HG02623 (cell line): ENCODE data around the gene UFD1.

Experiments used
- ATAC-seq: cut with Tn5 transposase; IDR thresholded peaks from one replicate; pipeline ENCODE4 v1.9.1; 2021; ENCODE audit warnings: moderate library complexity; ENCODE audit not compliant: unreplicated experiment

The UFD1 gene

DNA sequence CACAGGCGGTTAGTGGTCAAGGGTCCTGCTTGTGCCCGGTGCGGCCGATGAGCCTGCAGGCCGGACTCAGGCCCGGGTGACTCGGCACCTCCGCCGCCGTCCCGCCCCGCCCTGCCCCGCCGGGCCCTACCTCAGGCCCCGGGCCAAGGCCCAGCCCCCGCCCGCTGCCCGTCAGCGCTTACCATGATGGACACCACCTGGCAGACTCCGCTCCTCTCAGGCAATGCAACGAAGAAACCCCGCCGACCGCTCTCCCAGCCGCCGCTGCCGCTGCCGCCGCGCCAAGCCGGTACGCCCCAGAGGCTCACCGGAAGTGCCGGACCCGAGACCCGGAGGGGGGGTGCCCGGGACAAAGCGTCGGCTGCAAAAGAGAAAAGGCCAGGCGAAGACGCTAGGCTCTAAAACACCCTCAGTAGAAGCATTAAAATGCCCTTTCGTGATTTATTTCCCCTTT, at the start of gene UFD1:
TSS of gene UFD1 (minus strand) at position 293 of the 454 bp plus-strand sequence. CDS start at position 185, 108 bp downstream.
- ATAC-seq: peak; percentile 38

GRCh38 chr22:19527861-19528417, 48.9 kb upstream of the UFD1 start:
- ATAC-seq: no peak

DNA sequence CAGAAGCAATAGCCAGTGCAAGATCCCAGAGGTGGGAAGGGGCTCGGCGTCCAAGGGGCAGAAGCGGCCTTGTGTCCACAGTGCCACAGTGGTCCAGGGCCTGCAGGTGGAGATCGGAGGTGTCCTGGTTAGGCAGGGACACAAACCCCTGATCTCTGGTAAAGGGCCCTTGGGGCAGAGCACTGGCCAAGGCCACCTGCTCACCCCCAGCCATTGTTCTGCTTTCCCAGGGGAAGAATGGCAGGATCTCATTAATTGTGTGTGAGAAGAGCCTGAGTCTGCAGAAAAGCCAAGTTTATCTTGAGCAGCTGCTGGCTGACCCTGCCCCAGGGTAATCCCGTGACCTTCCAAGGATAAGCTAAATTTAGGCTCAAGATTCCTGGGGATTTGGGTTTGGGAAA, 48.3 kb upstream of the UFD1 start:
- no peak for ATAC-seq

- ATAC-seq: no peak
Observed at GRCh38 chr22:19526702-19527111, 47.7 kb upstream of the UFD1 start.

DNA sequence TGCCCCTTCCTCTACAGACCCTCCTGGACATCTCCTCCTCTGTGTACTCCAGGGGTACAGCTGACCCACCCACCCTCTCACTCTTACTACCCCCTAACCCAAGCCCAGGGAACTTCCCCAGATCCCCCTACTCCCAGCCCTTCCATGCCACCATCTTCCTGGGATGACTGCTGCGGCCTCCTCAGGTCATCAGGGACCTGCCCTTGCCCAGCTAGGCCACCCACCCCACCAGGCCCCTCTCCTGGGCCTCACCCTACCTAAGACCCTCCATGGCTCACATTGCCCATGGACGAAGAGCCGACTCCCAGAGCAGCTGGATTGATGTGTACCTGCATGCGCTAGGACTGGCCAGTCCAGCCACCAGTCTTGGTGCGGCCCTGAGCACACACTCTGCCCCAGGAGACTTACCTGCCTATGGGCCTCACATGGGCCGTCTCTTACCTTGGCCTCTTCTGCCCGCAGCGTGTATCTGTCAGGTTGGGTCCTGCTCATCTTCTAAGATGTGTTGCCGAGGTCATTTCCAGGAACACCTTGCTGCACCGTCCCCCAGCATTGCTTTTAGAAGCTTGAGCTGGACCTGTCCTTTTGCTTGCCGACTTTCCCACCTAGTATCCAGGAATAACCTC, 47.2 kb upstream of the UFD1 start:
- no peak for ATAC-seq

DNA sequence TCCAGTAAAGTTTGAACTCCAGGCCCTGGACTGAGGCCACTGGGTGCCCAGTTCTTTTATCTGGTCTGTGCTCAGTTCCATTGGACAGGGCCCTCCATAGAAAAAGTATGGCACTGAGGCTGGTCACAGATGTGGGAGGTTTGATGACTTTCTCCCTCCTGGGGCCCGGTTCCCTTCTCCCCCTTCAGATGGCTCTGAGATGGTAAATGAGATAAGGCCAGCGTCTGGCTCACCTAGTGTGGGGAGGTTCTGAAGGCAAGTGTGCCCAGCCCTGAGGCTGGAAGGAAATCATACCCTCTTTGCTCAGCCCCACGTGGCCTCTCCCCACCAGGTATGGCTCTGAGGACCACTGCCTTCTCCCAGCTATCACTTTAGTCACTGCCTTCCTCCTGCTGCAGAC, 46.7 kb upstream of the UFD1 start:
- ATAC-seq: no peak

DNA sequence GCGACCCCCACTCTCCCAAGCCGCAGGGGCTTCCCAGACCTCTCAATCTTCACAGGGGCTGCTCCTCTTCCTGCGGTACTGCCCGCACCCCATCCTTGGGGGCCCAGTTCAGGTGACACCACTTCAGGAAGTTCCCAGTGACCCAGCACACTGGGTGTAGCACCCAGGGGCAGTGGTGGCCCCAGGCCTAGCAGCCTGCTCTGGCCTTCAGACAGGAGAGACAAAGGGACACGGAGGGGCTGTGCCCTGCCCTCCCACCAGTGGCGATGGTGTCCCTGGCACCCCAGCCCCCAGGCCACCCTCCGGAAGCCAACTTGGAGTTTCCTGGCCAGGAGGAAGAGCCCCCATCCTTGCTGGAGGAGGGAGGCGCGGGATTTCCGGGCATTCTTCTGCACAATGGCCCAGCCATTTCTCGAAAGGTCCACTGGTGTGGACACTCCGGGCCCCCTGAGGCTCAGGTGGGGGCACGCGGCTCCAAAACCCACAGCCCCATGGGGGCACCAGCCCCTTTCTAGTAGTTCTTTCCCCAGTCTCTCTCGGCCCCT, 46.2 kb upstream of the UFD1 start:
- no peak for ATAC-seq

DNA sequence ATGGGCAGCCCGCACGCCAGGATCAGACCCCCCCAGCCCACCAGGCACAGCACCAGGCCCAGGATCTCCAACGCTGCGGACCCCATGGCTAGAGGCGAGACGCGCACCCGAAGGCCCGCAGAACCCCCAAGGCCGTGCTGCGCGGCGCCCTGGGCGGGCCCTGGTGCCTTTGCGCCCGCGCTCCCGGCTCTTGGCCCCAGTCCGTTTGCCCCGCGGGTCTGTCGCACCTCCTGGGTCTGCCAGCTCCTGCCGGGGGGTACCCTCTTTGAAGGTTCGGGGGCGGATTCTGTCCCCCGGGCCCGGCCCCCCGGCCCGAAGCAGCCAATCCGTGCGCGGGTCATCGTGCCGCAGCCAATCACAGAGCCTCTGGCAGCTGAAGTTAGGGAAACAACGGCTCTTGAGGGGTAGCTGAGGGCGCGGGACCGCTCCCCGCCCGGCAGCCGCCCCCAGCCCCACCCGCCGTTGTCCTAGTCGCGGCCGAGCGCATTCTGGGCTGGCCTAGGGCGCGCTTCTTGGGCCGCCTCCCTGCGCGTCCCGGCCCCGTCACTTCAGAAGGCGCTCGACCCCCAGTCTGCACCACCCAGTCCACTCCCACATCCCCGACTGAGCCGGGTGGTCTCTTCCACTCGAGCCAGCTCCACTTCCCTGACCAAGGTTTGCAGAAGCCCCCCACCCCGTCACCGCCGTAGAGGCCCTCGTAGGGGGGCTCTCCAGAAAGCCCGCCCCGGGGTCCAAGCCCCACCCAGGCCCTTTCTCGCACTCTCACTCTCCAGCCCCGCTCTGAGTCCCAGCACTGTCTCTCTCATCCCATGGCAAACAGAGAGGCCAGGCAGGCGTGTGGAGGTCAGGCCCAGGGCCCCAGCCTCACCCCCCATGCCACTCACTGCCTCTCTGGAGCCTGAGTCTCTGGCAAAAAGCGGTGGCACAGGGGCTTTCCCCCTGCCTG, 45.5 kb upstream of the UFD1 start, which contains the start of gene CLDN5:
TSS of gene CLDN5 (minus strand) at position 241 of the 946 bp plus-strand sequence. CDS start at position 86, 155 bp downstream.
- no peak for ATAC-seq

DNA sequence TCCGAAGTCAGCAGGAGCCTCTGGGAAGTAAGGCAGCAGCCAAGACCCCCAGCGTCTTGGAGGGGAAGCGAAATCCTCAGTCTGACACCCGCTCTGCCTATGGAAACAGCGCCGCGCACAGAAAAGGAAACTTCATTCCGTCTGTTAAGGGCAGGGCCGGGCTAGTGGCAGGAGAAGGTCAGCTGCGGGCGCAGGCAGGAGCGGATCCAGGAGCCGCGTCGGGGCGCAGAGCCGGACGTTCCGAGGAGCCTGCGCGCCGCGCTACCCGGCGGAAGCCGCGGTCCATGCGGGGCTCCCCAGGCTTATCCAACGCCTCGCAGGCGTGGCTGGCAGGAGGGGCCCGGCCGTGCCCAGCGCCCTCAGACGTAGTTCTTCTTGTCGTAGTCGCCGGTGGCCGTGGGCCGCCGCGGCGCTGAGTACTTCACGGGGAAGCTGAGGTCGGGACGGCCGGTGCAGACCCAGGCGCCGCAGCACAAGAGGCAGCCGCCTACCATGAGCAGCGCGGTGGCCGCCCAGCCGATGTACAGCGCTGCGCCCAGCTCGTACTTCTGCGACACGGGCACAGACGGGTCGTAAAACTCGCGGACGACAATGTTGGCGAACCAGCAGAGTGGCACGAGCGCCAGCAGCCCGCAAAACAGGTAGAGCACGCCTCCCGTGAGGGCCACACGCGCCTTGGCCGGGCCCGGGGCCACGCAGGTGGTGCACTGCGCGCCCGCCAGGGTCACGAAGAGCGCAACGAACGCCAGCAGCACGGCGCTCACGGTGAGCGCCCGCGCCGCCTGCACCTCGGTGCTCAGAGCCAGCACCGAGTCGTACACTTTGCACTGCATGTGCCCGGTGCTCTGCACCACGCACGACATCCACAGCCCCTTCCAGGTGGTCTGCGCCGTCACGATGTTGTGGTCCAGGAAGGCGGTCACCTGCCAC, 44.5 kb upstream of the UFD1 start:
- no peak for ATAC-seq

DNA sequence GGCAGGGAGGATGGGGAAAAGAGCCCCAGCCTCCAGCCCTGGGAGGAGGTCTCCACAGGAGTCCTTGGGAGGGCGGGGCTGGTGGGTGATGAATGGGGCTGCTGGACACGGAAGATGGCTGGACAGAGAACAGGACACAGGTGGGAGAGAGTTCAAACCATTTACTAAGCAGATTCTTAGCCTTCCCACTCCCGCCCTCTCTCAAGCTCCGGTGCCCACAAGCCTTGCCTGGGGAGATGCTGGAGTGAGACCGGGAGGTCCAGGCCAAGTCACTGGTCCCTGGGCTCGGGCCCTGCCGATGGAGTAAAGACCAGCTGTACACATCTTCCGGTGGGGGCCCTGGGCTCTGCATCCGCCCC, 43.9 kb upstream of the UFD1 start:
- ATAC-seq: no peak

GRCh38 chr22:19522190-19522880, 43.3 kb upstream of the UFD1 start:
- ATAC-seq: no peak

DNA sequence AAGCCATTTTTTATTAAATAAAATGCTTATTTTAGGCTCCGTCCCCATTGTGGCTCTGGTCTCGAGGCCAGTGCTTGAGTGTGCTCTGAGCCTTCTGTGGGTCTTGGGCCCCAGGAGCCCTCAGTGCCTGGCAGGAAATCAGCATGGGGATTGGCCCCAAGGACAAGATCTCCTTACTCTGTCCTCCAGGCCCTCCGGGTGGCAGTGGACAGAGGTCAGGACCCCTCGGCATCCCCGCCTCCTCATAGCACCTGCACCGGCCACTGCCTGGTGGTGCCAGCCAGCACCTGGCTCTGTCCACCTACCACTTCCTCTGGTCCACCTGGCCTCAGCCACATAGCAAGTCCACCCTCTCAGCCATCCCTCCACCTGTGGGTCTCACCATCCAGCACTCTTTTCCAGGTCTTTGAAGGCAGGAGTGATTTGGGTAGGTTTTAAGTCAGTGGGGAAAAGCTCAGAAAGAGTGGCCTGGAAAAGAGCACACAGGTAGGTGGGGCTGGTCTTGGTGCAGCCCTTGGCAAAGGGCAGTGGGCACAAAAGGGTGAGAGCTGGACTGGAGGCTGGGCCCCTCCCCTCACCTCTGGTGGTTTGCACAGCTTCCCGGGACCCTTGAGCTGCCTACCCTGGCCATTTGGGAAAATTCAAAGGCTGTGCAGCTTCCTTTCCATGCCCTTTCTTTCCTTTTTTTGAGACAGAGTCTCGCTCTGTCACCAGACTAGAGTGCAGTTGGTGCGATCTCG, 41.7 kb upstream of the UFD1 start:
- ATAC-seq: no peak

DNA sequence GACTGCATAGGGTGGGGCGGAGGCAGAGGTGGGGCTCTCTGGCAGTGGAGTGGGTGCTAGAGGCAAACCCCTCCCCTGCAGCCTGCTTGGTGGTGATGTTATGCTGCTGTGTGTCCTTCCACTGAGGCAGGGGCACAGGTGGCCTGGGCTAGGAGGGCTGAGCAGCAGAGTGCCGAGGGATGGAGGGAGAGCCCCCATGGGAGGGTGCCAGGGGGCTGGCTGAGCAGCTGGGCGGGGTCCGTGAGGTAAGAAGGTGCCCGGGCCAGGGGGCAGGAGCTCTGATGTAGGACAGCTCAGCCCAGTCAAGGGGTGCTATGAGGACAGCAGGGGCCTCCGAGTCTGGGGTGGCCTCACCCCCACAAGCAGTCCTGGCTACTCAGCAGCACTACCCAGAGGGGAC, 41.0 kb upstream of the UFD1 start:
- no peak for ATAC-seq

DNA sequence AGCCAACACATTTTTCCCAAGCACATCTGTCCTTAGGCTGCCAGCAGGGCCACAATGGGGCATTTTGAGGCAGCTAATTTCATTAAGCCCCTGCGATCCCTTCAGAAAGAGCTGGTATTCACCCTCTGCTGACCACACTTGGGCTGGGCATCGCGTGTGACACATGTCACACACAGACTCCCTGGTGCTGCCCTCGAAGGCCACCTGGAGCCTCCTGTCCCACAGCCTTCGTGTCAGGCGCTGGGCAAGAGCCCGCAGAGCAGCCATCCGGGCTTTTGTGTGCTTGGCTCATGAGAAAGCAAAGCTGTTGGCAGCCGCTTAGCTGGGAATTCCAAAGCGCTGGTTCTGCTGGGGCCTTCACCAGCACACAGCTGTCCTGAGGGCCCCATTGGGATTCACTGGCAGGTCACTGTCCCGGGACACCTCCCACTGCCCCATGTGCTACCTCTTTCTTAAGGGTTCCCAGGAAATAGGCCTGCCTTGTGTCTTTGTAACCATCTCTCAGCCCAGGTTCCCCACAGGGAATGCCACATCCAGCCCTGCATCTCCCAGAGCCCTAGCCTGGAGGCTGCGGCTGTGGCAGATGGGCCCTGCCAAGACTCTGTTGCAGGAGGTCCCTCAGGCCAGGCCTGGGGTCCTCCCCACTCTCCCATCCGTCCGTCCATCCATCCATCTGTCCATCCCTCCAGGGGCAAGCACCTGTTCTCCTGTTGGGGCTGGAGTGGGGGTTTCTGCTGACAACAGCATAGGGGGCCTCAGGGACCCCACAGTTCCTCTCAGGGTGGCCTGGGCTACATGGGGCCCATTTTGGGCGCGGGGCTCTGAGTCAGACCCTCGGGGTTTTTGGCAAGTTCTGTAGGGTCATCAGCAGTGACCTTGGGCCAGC, 40.3 kb upstream of the UFD1 start:
- no peak for ATAC-seq

GRCh38 chr22:19518635-19519034, 39.6 kb upstream of the UFD1 start:
- no peak for ATAC-seq

- ATAC-seq: no peak
Observed at GRCh38 chr22:19517919-19518611, 39.1 kb upstream of the UFD1 start.

GRCh38 chr22:19517171-19517500, 38.1 kb upstream of the UFD1 start:
- no peak for ATAC-seq
